HepG2 (cell line): Measurements from ENCODE around the gene CRKL. TPM values are rescaled to one million over a fixed set of nuclear protein-coding genes. Genes with fewer than 3 reads are reported as not detected.

Source experiments
- ATF1 ChIP-seq: IDR thresholded peaks from 2 replicates; pipeline ENCODE4 v1.6.1; 2016; ENCODE audit warnings: mild to moderate bottlenecking, control low read depth
- CBX5 ChIP-seq: sonication (generic); formaldehyde crosslinking; IDR thresholded peaks from 2 replicates; pipeline ENCODE4 v1.4.0; 2020; ENCODE audit warnings: missing genetic modification reagents, borderline replicate concordance
- DNMT3B ChIP-seq: conservative IDR thresholded peaks from 2 replicates; pipeline ENCODE4 v1.6.1; 2016; ENCODE audit warnings: missing biosample characterization, control low read depth
- JARID2 ChIP-seq: sonication (generic); formaldehyde crosslinking; IDR thresholded peaks from 2 replicates; pipeline ENCODE4 v1.8.1; 2023; ENCODE audit warnings: missing genetic modification reagents, inconsistent platforms; ENCODE audit not compliant: insufficient replicate concordance
- KAT8 ChIP-seq: IDR thresholded peaks from 2 replicates; pipeline ENCODE4 v1.6.1; 2016; ENCODE audit warnings: missing genetic modification reagents, missing compliant biosample characterization
- KDM5B ChIP-seq: sonication (generic); formaldehyde crosslinking; IDR thresholded peaks from 2 replicates; pipeline ENCODE4 v1.4.0; 2020; ENCODE audit warnings: missing genetic modification reagents, mild to moderate bottlenecking, borderline replicate concordance
- MED13 ChIP-seq: sonication (generic); formaldehyde crosslinking; IDR thresholded peaks from 2 replicates; pipeline ENCODE4 v1.5.0; 2020; ENCODE audit warnings: missing genetic modification reagents
- MTF1 ChIP-seq: sonication (generic); formaldehyde crosslinking; IDR thresholded peaks from 2 replicates; pipeline ENCODE4 v1.5.0; 2020; ENCODE audit warnings: missing genetic modification reagents
- NFE2 ChIP-seq: sonication (generic); formaldehyde crosslinking; IDR thresholded peaks from 2 replicates; pipeline ENCODE4 v1.4.0; 2020; ENCODE audit warnings: missing genetic modification reagents
- SIN3B ChIP-seq: fragments of 150-350 bp; IDR thresholded peaks from 2 replicates; pipeline ENCODE4 v1.6.1; 2014; ENCODE audit warnings: low read length
- TARDBP ChIP-seq: sonication (generic); formaldehyde crosslinking; IDR thresholded peaks from 2 replicates; pipeline ENCODE4 v1.8.0; 2022; ENCODE audit warnings: mild to moderate bottlenecking, missing genetic modification reagents
- TRIM22 ChIP-seq: fragments of 450-650 bp; IDR thresholded peaks from 2 replicates; pipeline ENCODE4 v1.6.1; 2017
- ZFYVE20 ChIP-seq: sonication (generic); formaldehyde crosslinking; IDR thresholded peaks from 2 replicates; pipeline ENCODE4 v1.8.0; 2023; ENCODE audit warnings: low read depth, mild to moderate bottlenecking, moderate library complexity, missing genetic modification reagents, borderline replicate concordance
- ZNF230 ChIP-seq: sonication (generic); formaldehyde crosslinking; IDR thresholded peaks from 2 replicates; pipeline ENCODE4 v1.4.0; 2020; ENCODE audit warnings: mild to moderate bottlenecking, missing genetic modification reagents
- ZNF550 ChIP-seq: sonication (generic); formaldehyde crosslinking; IDR thresholded peaks from 2 replicates; pipeline ENCODE4 v1.4.0; 2020; ENCODE audit warnings: mild to moderate bottlenecking, missing genetic modification reagents, borderline replicate concordance
- ZNF556 ChIP-seq: sonication (generic); formaldehyde crosslinking; IDR thresholded peaks from 2 replicates; pipeline ENCODE4 v1.4.0; 2020; ENCODE audit warnings: mild to moderate bottlenecking, missing genetic modification reagents, borderline replicate concordance
- ZNF572 ChIP-seq: sonication (generic); formaldehyde crosslinking; IDR thresholded peaks from 2 replicates; pipeline ENCODE4 v1.5.1; 2020; ENCODE audit warnings: mild to moderate bottlenecking, missing genetic modification reagents
- ZNF607 ChIP-seq: sonication (generic); formaldehyde crosslinking; IDR thresholded peaks from 2 replicates; pipeline ENCODE4 v1.5.1; 2020; ENCODE audit warnings: missing genetic modification reagents, mild to moderate bottlenecking, borderline replicate concordance
- ZNF615 ChIP-seq: sonication (generic); formaldehyde crosslinking; IDR thresholded peaks from 2 replicates; pipeline ENCODE4 v1.5.0; 2020; ENCODE audit warnings: mild to moderate bottlenecking, missing genetic modification reagents, borderline replicate concordance
- ZNF670 ChIP-seq: sonication (generic); formaldehyde crosslinking; IDR thresholded peaks from 2 replicates; pipeline ENCODE4 v1.8.0; 2022; ENCODE audit warnings: mild to moderate bottlenecking, missing genetic modification reagents, borderline replicate concordance
- ZNF678 ChIP-seq: sonication (generic); formaldehyde crosslinking; IDR thresholded peaks from 2 replicates; pipeline ENCODE4 v1.4.0; 2020; ENCODE audit warnings: mild to moderate bottlenecking, missing genetic modification reagents
- ZNF720 ChIP-seq: sonication (generic); formaldehyde crosslinking; IDR thresholded peaks from 2 replicates; pipeline ENCODE4 v1.4.0; 2020; ENCODE audit warnings: missing genetic modification reagents
- ZNF766 ChIP-seq: sonication (generic); formaldehyde crosslinking; IDR thresholded peaks from 2 replicates; pipeline ENCODE4 v1.5.0; 2020; ENCODE audit warnings: missing genetic modification reagents, borderline replicate concordance
- polyA plus RNA-seq, 8 experiments: library from polyadenylated mRNA; depleted of rRNA in 3 of 8; stranded (reverse) in 7 of 8; unstranded in 1 of 8; fragments of >200 nt; fragmentation: Illumina TruSeq in 4 of 8; extraction: Trizol in 4 of 8; gene quantifications; 2 replicates each; pipeline versions ENCODE4 v1.2.1 to v1.2.3, GENCODE V29; 2011 to 2016; ENCODE audit warnings: low read depth in 4 of 8, missing spikeins in 1 of 8, mixed read lengths in 1 of 8; ENCODE audit not compliant: insufficient read depth in 1 of 8
- total RNA-seq, 5 experiments: library from RNA; depleted of rRNA; stranded (reverse); fragments of >200 nt; fragmentation: Illumina TruSeq; extraction: Trizol; gene quantifications; 2 replicates each; pipeline ENCODE4 v1.2.3, GENCODE V29; 2016; ENCODE audit warnings: low read depth in 1 of 5
- TF ChIP-seq, protein P1 (sequence below): sonication (generic); formaldehyde crosslinking; conservative IDR thresholded peaks from 2 replicates; pipeline ENCODE4 v1.8.1; 2023; ENCODE audit warnings: missing genetic modification reagents
- TF ChIP-seq, protein P2 (sequence below): IDR thresholded peaks from 2 replicates; pipeline ENCODE4 v1.4.0; 2020; ENCODE audit warnings: mild to moderate bottlenecking, missing genetic modification reagents
- TF ChIP-seq, protein P3 (sequence below): sonication (generic); formaldehyde crosslinking; IDR thresholded peaks from 2 replicates; pipeline ENCODE4 v1.4.0; 2020; ENCODE audit warnings: missing genetic modification reagents

CRKL gene
- total and polyA plus RNA-seq, 2 of the 13 experiments (the other 11 are each of a cell fraction or from before 2014, with no cell fraction given): 37.4 to 60.6 TPM

- peak; percentile 20; the same call in 1 of the 2 replicates for TF ChIP-seq KAT8 (CRISPR knock-in tag)
- TF ChIP-seq, protein P1, sequence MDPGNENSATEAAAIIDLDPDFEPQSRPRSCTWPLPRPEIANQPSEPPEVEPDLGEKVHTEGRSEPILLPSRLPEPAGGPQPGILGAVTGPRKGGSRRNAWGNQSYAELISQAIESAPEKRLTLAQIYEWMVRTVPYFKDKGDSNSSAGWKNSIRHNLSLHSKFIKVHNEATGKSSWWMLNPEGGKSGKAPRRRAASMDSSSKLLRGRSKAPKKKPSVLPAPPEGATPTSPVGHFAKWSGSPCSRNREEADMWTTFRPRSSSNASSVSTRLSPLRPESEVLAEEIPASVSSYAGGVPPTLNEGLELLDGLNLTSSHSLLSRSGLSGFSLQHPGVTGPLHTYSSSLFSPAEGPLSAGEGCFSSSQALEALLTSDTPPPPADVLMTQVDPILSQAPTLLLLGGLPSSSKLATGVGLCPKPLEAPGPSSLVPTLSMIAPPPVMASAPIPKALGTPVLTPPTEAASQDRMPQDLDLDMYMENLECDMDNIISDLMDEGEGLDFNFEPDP: no peak
- no peak for TF ChIP-seq ZNF230
- no peak for TF ChIP-seq ZNF766 (CRISPR knock-in tag)
- no peak for TF ChIP-seq ZFYVE20 (CRISPR knock-in tag)
- no peak for TF ChIP-seq TRIM22
- no peak for TF ChIP-seq NFE2 (CRISPR knock-in tag)
- TF ChIP-seq DNMT3B (CRISPR knock-in tag): no peak
- TF ChIP-seq ZNF678 (CRISPR knock-in tag): no peak
- no peak for TF ChIP-seq ZNF720 (CRISPR knock-in tag)
- no peak for TF ChIP-seq CBX5 (CRISPR knock-in tag)
- TF ChIP-seq SIN3B: no peak
- no peak for TF ChIP-seq ZNF607
- no peak for TF ChIP-seq ZNF670
- TF ChIP-seq, protein P2, sequence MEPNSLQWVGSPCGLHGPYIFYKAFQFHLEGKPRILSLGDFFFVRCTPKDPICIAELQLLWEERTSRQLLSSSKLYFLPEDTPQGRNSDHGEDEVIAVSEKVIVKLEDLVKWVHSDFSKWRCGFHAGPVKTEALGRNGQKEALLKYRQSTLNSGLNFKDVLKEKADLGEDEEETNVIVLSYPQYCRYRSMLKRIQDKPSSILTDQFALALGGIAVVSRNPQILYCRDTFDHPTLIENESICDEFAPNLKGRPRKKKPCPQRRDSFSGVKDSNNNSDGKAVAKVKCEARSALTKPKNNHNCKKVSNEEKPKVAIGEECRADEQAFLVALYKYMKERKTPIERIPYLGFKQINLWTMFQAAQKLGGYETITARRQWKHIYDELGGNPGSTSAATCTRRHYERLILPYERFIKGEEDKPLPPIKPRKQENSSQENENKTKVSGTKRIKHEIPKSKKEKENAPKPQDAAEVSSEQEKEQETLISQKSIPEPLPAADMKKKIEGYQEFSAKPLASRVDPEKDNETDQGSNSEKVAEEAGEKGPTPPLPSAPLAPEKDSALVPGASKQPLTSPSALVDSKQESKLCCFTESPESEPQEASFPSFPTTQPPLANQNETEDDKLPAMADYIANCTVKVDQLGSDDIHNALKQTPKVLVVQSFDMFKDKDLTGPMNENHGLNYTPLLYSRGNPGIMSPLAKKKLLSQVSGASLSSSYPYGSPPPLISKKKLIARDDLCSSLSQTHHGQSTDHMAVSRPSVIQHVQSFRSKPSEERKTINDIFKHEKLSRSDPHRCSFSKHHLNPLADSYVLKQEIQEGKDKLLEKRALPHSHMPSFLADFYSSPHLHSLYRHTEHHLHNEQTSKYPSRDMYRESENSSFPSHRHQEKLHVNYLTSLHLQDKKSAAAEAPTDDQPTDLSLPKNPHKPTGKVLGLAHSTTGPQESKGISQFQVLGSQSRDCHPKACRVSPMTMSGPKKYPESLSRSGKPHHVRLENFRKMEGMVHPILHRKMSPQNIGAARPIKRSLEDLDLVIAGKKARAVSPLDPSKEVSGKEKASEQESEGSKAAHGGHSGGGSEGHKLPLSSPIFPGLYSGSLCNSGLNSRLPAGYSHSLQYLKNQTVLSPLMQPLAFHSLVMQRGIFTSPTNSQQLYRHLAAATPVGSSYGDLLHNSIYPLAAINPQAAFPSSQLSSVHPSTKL (CRISPR knock-in tag): peak; percentile 77
- no peak for TF ChIP-seq JARID2 (CRISPR knock-in tag)
- TF ChIP-seq, protein P3, sequence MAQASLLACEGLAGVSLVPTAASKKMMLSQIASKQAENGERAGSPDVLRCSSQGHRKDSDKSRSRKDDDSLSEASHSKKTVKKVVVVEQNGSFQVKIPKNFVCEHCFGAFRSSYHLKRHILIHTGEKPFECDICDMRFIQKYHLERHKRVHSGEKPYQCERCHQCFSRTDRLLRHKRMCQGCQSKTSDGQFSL (CRISPR knock-in tag): no peak
- TF ChIP-seq TARDBP (CRISPR knock-in tag): peak; percentile 27; the same call in 1 of the 2 replicates
- TF ChIP-seq KDM5B (CRISPR knock-in tag): no peak
- no peak for TF ChIP-seq ZNF572 (CRISPR knock-in tag)
- TF ChIP-seq ZNF615 (CRISPR knock-in tag): no peak
- no peak for TF ChIP-seq MTF1
- TF ChIP-seq MED13: no peak
- no peak for TF ChIP-seq ZNF550
- TF ChIP-seq ATF1: no peak
- 0 out of 2 replicates have a peak, but pooled peaks have one; percentile 21 for TF ChIP-seq ZNF556 (CRISPR knock-in tag)
Measured at GRCh38 chr22:20949698-20950183, 32.5 kb downstream of the CRKL start (continued).
